ENCODE data around the gene PARP12.

The PARP12 gene

GRCh38 chr7:139991911-139992310 lies 70.8 kb downstream of the PARP12 start:
- H3K27ac ChIP-seq = no peak overlapping the region
- H3K27me3 ChIP-seq (replicated peaks) = no peaks in the 10 kb centered on the region
- TF ChIP-seq CTCF (IDR thresholded peaks at IDR 0.05; ENCODE audit: low read depth, low read length, missing control alignments) = no peak
- DNase-seq = no peak
- no peaks in the 10 kb centered on the region for H3K36me3 ChIP-seq (replicated peaks)
- in situ Hi-C loops (cut with HindIII; ENCODE audit: low pct_ligation_motif_present, low sequenced_read_pairs) = no loop called here
- no peak overlapping the region for H3K4me3 ChIP-seq (ENCODE audit: low read depth, low read length)

GRCh38 chr7:139991269-139991666 lies 71.5 kb downstream of the PARP12 start:
- TF ChIP-seq CTCF (IDR thresholded peaks at IDR 0.05; ENCODE audit: low read depth, low read length, missing control alignments) = no peak
- DNase-seq = no peak
- Histone ChIP-seq H3K4me3 (ENCODE audit: low read depth, low read length) (no peak overlapping the region), H3K36me3 (replicated peaks) (no peaks in the 10 kb centered on the region), H3K27ac (no peak overlapping the region), H3K27me3 (replicated peaks) (no peaks in the 10 kb centered on the region)
- in situ Hi-C loops (cut with HindIII; ENCODE audit: low pct_ligation_motif_present, low sequenced_read_pairs) = no loop called here

- Histone ChIP-seq H3K4me3 (ENCODE audit: low read depth, low read length) (no peak overlapping the region), H3K36me3 (replicated peaks) (no peaks in the 10 kb centered on the region), H3K27ac (no peak overlapping the region), H3K27me3 (replicated peaks) (no peaks in the 10 kb centered on the region)
- no peak for DNase-seq
- in situ Hi-C loops (cut with HindIII; ENCODE audit: low pct_ligation_motif_present, low sequenced_read_pairs) = no loop called here
- no peak for TF ChIP-seq CTCF (IDR thresholded peaks at IDR 0.05; ENCODE audit: low read depth, low read length, missing control alignments)
Measured at GRCh38 chr7:139990571-139991268, 72.0 kb downstream of the PARP12 start.

GRCh38 chr7:139990142-139990535 lies 72.6 kb downstream of the PARP12 start:
- TF ChIP-seq CTCF (IDR thresholded peaks at IDR 0.05; ENCODE audit: low read depth, low read length, missing control alignments) = no peak
- H3K36me3 ChIP-seq (replicated peaks) = no peaks in the 10 kb centered on the region
- in situ Hi-C loops (cut with HindIII; ENCODE audit: low pct_ligation_motif_present, low sequenced_read_pairs) = no loop called here
- H3K27me3 ChIP-seq (replicated peaks) = no peaks in the 10 kb centered on the region
- no peak overlapping the region for H3K4me3 ChIP-seq (ENCODE audit: low read depth, low read length)
- no peak for DNase-seq
- H3K27ac ChIP-seq = no peak overlapping the region

GRCh38 chr7:139989366-139990141 lies 73.2 kb downstream of the PARP12 start:
- DNase-seq = no peak
- TF ChIP-seq CTCF (IDR thresholded peaks at IDR 0.05; ENCODE audit: low read depth, low read length, missing control alignments) = no peak
- Histone ChIP-seq H3K27ac (no peak overlapping the region), H3K27me3 (replicated peaks) (no peaks in the 10 kb centered on the region), H3K4me3 (ENCODE audit: low read depth, low read length) (no peak overlapping the region), H3K36me3 (replicated peaks) (no peaks in the 10 kb centered on the region)
- in situ Hi-C loops (cut with HindIII; ENCODE audit: low pct_ligation_motif_present, low sequenced_read_pairs) = no loop called here

All from brain microvascular endothelial cell (primary cell).